Measurements from ENCODE around the gene LY6G6F. TPM values are rescaled to one million over a fixed set of nuclear protein-coding genes. Genes with fewer than 3 reads are reported as not detected.

Gene LY6G6F
- total and polyA plus RNA-seq, 9 donors: not detected

DNA sequence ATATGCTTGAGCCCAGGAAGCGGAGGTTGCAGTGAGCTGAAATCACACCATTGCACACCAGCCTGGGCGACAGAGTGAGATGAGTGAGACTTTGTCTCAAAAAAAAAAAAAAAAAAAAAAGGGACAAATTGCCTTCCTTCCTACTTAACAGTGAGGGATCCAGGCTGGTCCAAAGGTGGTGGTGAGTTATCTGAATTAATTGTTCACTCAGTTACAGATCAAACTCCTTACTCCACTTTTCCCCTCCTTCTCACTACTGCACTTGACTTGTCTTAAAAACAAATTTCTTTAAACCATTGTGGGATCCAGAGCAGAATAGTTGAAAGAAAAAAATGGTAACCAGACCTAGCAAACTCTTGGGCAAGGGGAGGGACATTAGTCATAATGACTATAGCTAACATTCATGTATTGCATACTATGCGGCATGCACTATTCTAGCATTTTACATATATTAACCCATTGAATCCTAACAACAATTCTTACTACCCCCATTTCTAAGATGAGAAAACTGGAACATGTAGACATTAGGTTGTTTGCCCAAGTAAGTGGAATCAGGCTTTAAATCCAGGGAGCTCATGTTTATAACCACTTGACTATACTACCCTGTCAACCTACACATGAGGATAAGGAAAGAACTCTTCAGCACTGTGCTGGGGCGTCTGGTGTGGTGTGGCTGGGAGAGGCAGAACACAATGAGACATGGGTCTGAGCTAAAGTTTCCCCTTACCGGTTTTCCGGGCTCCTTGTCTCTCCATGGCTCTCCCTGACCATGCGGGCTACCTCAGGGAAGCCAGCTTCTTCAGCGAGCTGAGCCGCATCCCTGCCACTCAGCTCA, 43.3 kb upstream of the LY6G6F start:
- Histone ChIP-seq H3K9me3 (replicated peaks; ENCODE audit: control insufficient read depth, low read depth, low read length) (no peaks in the 10 kb centered on the region), H3K27me3 (ENCODE audit: control insufficient read depth, insufficient read depth, low read length) (no peaks in the 10 kb centered on the region), H3K4me1 (ENCODE audit: control insufficient read depth, insufficient read depth, low read length) (peaks cover 44% of the 10 kb centered on the region), H3K36me3 (ENCODE audit: control insufficient read depth, insufficient read depth, low read length) (peaks cover 44% of the 10 kb centered on the region), H3K4me3 (ENCODE audit: low read length) (peak overlapping the region; percentile 70), H3K27ac (ENCODE audit: low read length) (peak overlapping the region; percentile 100)
- no peak for DNase-seq
- WGBS (ENCODE audit: insufficient coverage): 61% methylated on average over 6 of the region's 9 CpGs

DNA sequence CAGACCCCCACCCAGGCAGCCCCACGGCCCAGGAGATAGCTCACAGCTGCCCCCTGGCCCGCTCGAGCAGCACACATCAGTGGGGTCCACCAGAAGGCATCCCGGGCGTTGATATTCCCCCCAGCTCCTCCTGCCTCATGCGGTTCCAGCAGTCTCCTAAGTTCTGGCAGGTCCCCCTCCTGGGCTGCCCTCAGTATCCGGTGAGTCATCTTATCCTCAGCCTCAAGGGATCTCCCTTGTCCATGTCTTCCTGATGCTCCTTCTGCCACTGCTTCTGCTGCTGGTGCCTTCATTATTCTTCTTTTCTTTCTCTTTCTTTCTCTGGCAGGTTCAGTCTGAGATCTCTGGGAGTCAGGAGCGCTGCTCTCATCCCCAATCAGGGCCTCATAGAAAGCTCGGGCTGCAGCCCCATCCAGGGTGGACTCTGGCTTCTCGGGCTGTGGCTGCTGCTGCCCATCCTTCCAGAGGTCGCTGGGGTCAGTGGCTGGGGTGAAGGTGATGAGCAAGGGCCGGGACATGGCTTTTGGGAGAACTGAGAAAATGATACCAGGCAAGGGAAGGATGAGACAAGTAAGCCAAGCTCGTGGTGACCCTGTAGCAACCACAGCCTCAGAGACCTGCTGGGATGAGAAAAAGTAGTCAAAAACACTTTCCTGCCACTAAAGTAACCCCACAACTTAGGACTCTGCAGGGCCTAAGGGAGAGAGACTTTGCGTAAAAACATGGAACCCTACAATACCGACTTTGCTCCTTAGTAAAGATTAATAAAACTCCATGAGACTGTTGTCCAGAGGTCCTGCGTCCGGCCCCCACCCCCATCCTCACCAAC, 42.5 kb upstream of the LY6G6F start:
- peak; percentile 76 for DNase-seq
- Histone ChIP-seq H3K36me3 (ENCODE audit: control insufficient read depth, insufficient read depth, low read length) (peaks cover 51% of the 10 kb centered on the region), H3K4me1 (ENCODE audit: control insufficient read depth, insufficient read depth, low read length) (peaks cover 36% of the 10 kb centered on the region), H3K4me3 (ENCODE audit: low read length) (peak overlapping the region; percentile 70), H3K9me3 (replicated peaks; ENCODE audit: control insufficient read depth, low read depth, low read length) (no peaks in the 10 kb centered on the region), H3K27ac (ENCODE audit: low read length) (peak overlapping the region; percentile 100), H3K27me3 (ENCODE audit: control insufficient read depth, insufficient read depth, low read length) (no peaks in the 10 kb centered on the region)
- 15% methylated on average over 13 of the region's 17 CpGs for WGBS (ENCODE audit: insufficient coverage)

DNA sequence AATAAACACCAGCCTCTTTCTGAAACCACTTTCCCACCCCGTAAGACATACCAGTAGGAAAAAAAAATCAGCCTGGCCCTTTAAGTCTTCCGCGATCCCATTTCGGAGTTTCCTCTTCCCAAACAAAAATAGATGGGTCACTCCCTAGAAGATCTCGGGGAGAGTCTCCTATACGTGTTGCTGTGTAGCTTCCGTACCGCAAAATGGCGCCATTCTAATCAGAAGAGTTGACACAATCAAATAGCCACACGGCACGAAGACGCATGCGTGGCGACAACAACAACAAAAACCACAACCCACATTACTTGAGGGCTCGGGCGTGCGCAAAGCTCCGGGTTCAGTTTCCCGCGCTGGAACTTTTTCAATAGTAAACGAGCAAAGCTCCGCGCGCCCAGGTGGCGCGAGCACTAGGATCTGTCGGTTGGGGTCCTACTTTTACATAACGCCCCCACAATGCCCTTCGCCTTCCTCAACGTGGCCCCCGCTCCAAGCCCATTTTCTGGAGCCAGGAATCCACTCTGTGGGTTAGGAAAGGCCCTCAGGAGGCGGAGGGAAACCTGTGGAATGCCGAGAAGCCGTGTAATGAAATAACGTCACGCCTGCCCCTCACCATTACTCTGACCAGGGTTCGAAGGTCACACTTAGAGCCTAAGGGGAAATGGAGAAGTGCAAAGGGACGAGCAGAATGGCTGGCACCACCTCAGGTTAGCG, 41.7 kb upstream of the LY6G6F start, which contains the start of gene GPANK1:
Gene GPANK1 (minus strand): TSS at position 208 of the 711 bp plus-strand sequence. CDS start 519 bp downstream, outside the sequence.
- H3K4me1 ChIP-seq (ENCODE audit: control insufficient read depth, insufficient read depth, low read length): peaks cover 29% of the 10 kb centered on the region
- H3K27ac ChIP-seq (ENCODE audit: low read length): peak within 1 kb of the TSS; percentile 100

DNA sequence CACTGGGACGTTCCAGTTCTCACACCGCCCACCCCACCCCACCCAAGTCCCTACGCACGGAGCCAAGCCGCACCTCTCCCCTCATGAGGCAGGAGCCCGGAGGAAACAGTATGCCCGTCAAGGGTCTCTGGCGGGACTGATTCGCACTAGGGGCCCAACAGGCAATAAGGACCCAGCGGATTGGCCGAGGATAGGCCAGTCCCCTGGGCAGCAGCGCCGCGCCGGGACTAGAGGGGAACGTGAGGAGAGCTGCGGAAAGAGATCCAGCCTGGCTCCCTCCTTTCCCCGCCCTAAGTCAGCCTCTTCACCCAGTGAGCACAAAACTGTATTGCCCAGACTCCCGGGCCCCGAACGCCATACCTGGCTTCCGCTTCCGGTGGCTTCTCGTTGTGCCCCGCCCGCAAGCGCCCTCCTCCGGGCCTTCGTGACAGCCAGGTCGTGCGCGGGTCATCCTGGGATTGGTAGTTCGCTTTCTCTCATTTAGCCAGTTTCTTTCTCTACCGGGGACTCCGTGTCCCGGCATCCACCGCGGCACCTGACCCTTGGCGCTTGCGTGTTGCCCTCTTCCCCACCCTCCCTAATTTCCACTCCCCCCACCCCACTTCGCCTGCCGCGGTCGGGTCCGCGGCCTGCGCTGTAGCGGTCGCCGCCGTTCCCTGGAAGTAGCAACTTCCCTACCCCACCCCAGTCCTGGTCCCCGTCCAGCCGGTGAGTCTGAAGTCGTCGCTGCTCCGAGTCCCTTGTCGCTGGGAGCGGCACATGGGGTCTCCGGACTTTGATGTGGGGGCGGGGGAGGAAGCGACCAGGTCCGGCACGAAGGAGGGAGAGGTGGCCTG, 40.9 kb upstream of the LY6G6F start, which contains the start of gene CSNK2B:
Gene CSNK2B (plus strand): TSS at position 580 of the 836 bp plus-strand sequence. CDS start 752 bp downstream, outside the sequence.
- no peaks in the 10 kb centered on the region for H3K9me3 ChIP-seq (replicated peaks; ENCODE audit: control insufficient read depth, low read depth, low read length)
- peak within 1 kb of the TSS; percentile 100 for H3K27ac ChIP-seq (ENCODE audit: low read length)
- DNase-seq: peak; percentile 100
- H3K4me3 ChIP-seq (ENCODE audit: low read length): peak within 1 kb of the TSS; percentile 70
- H3K4me1 ChIP-seq (ENCODE audit: control insufficient read depth, insufficient read depth, low read length): peaks cover 26% of the 10 kb centered on the region
- no peaks in the 10 kb centered on the region for H3K27me3 ChIP-seq (ENCODE audit: control insufficient read depth, insufficient read depth, low read length)
- peaks cover 66% of the 10 kb centered on the region for H3K36me3 ChIP-seq (ENCODE audit: control insufficient read depth, insufficient read depth, low read length)
- WGBS (ENCODE audit: insufficient coverage): 0% methylated on average over 41 of the region's 63 CpGs

More for the DNA sequence above, 41.7 kb upstream of the LY6G6F start, which contains the start of gene GPANK1:
- H3K36me3 ChIP-seq (ENCODE audit: control insufficient read depth, insufficient read depth, low read length): peaks cover 58% of the 10 kb centered on the region
- H3K9me3 ChIP-seq (replicated peaks; ENCODE audit: control insufficient read depth, low read depth, low read length): no peaks in the 10 kb centered on the region
- no peaks in the 10 kb centered on the region for H3K27me3 ChIP-seq (ENCODE audit: control insufficient read depth, insufficient read depth, low read length)
- WGBS (ENCODE audit: insufficient coverage): 0% methylated on average over 27 of the region's 39 CpGs
- peak within 1 kb of the TSS; percentile 70 for H3K4me3 ChIP-seq (ENCODE audit: low read length)
- DNase-seq: peak; percentile 99

DNA sequence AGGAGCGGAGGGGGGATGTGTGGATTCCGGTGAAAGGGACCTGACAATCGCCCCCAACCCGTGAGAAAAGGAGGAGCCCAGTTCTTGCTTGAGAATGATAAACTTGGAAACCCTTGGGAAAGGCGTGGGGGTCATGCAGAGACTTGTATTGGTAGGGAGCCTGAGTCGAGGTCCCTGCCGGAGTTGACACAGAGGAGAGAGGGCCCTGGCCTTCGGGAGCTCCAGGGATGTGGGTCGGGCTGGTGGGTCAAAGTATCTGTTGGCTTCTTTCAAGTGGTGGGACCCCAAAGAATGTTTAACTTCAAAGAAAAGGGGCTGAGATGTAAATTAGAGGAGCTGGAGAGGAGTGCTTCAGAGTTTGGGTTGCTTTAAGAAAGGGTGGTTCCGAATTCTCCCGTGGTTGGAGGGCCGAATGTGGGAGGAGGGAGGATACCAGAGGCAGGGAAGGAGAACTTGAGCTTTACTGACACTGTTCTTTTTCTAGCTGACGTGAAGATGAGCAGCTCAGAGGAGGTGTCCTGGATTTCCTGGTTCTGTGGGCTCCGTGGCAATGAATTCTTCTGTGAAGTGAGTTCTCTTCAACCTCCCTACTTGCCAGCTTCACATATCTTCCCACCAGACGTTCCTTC, 40.2 kb upstream of the LY6G6F start:
- Histone ChIP-seq H3K4me3 (ENCODE audit: low read length) (peak overlapping the region; percentile 70), H3K27ac (ENCODE audit: low read length) (peak overlapping the region; percentile 60), H3K27me3 (ENCODE audit: control insufficient read depth, insufficient read depth, low read length) (no peaks in the 10 kb centered on the region), H3K36me3 (ENCODE audit: control insufficient read depth, insufficient read depth, low read length) (peaks cover 73% of the 10 kb centered on the region), H3K9me3 (replicated peaks; ENCODE audit: control insufficient read depth, low read depth, low read length) (no peaks in the 10 kb centered on the region), H3K4me1 (ENCODE audit: control insufficient read depth, insufficient read depth, low read length) (peaks cover 22% of the 10 kb centered on the region)
- no peak for DNase-seq
- WGBS (ENCODE audit: insufficient coverage): 5% methylated on average over 14 of the region's 15 CpGs

GRCh38 chr6:31669676-31670075, 37.0 kb upstream of the LY6G6F start, which contains the start of gene LY6G5B:
LY6G5B (plus strand) TSS chr6:31669976; CDS start chr6:31670951, 975 bp downstream.
- H3K4me3 ChIP-seq (ENCODE audit: low read length): no peak within 1 kb of the TSS
- H3K4me1 ChIP-seq (ENCODE audit: control insufficient read depth, insufficient read depth, low read length): peaks cover 8% of the 10 kb centered on the region
- H3K36me3 ChIP-seq (ENCODE audit: control insufficient read depth, insufficient read depth, low read length): peaks cover 73% of the 10 kb centered on the region
- H3K9me3 ChIP-seq (replicated peaks; ENCODE audit: control insufficient read depth, low read depth, low read length): no peaks in the 10 kb centered on the region
- H3K27ac ChIP-seq (ENCODE audit: low read length): no peak within 1 kb of the TSS
- H3K27me3 ChIP-seq (ENCODE audit: control insufficient read depth, insufficient read depth, low read length): no peaks in the 10 kb centered on the region
- no peak for DNase-seq
- 60% methylated on average over 1 of the region's 8 CpGs for WGBS (ENCODE audit: insufficient coverage)

- Histone ChIP-seq H3K27me3 (ENCODE audit: control insufficient read depth, insufficient read depth, low read length) (peaks cover 5% of the 10 kb centered on the region), H3K36me3 (ENCODE audit: control insufficient read depth, insufficient read depth, low read length) (peaks cover 26% of the 10 kb centered on the region), H3K9me3 (replicated peaks; ENCODE audit: control insufficient read depth, low read depth, low read length) (no peaks in the 10 kb centered on the region), H3K4me1 (ENCODE audit: control insufficient read depth, insufficient read depth, low read length) (peaks cover 11% of the 10 kb centered on the region), H3K27ac (ENCODE audit: low read length) (no peak overlapping the region), H3K4me3 (ENCODE audit: low read length) (no peak overlapping the region)
- DNase-seq: no peak
- WGBS (ENCODE audit: insufficient coverage): 74% methylated on average over 4 of the region's 4 CpGs
Measured at GRCh38 chr6:31676322-31676903, 30.3 kb upstream of the LY6G6F start.

DNA sequence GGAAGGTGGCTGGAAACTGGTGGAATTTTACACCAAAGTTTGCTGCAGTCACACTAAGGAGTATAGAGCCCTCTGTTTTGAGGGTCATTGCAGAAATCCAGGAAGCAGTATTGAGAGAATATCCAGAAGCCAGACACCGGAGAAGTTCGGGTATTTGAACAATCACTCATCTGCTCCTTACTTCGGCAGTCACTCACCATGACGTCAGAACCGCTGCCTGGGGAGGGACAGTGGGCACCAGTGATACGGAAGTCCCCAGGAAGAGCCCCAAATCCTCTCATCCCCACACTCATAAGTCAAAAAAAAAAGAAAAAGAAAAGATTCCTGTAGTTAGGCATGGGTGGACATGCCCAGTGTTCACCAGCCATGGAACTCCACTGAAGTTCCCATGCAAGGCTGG, 29.8 kb upstream of the LY6G6F start:
- H3K9me3 ChIP-seq (replicated peaks; ENCODE audit: control insufficient read depth, low read depth, low read length): no peaks in the 10 kb centered on the region
- H3K27me3 ChIP-seq (ENCODE audit: control insufficient read depth, insufficient read depth, low read length): peaks cover 10% of the 10 kb centered on the region
- peaks cover 21% of the 10 kb centered on the region for H3K36me3 ChIP-seq (ENCODE audit: control insufficient read depth, insufficient read depth, low read length)
- no peak overlapping the region for H3K27ac ChIP-seq (ENCODE audit: low read length)
- H3K4me1 ChIP-seq (ENCODE audit: control insufficient read depth, insufficient read depth, low read length): peaks cover 15% of the 10 kb centered on the region
- DNase-seq: no peak
- WGBS (ENCODE audit: insufficient coverage): 80% methylated on average over 1 of the region's 6 CpGs
- H3K4me3 ChIP-seq (ENCODE audit: low read length): no peak overlapping the region
